Fibroblast of peridontal ligament (primary cell): Measurements from ENCODE around the gene TMC8.
A peak's percentile ranks its signal among the peaks of the same experiment; 100 is the strongest.
"Not testable (repeated sequence)": the region's sequence is repeated elsewhere in the genome, so short reads cannot be mapped to it uniquely, and the experiment has no call there.

Experiments used
- DNase-seq: peaks from one replicate; pipeline ENCODE4 v3.0.0-alpha.2; 2010; ENCODE audit errors: extremely low read depth

TMC8 gene

DNA sequence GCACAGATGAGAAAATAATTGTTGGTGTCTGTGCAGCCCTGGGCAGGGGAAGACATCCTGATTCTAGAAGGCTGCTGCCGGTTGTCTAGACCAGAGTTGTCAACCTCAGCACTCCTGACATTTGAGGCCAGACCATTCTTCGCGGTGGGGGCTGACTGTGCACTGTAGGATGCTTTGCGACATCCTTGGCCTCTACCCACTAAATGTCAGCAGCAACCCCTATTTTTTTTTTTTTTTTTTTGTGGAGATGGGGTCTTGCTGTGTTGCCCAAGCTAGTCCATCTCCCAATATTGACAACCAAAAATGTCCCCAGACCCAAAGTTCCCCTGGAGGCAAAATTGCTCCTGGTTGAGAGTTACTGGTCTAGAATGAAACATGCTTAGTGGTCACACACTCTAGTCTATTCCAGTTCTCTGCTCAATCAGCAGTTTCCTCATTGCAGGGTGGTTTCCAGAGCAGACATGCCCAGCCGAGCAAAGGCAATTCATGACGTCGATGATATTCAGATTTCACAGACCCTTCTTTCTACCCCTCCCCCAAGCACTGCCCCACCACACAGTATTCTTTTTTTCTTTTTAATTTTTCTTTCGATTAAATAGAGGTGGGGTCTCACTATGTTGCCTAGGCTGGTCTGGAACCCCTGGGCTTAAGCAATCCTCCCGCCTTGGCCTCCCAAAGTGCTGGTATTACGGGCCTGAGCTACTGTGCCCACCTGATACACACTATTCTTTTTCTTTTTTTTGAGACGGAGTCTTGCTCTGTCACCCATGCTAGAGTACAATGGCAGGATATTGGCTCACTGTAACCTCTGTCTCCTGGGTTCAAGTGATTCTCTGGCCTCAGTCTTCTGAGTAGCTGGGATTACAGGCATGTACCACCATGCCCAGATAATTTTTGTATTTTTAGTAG is 24.6 kb downstream of the TMC8 start:
- no peak for DNase-seq

DNA sequence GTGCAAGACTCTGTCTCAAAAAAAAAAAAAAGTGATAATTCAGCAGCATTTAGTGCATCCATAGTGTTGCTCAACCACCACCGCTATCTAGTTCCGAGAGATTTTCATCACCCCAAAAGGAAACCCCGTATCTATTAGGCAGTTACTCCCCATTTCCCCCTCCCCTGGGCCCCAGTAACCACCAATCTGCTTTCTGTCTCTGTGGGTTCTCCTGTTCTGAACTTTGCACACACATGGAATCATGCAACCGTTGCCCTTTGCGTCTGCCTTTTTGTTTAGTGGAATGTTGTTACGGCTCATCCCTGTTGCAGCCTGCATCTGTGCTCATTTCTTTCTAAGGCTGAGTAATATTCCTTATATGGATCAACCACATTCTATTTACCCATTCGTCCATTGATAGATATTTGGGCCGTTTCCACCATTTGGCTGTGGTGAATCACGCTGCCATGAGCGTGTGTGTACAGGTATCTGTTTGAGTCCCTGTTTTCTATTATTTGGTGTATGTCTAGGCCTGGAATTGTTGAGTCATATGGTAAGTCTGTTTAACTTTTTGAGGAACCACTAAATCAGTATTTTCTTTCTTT is 29.1 kb downstream of the TMC8 start:
- DNase-seq: peak; percentile 43

DNA sequence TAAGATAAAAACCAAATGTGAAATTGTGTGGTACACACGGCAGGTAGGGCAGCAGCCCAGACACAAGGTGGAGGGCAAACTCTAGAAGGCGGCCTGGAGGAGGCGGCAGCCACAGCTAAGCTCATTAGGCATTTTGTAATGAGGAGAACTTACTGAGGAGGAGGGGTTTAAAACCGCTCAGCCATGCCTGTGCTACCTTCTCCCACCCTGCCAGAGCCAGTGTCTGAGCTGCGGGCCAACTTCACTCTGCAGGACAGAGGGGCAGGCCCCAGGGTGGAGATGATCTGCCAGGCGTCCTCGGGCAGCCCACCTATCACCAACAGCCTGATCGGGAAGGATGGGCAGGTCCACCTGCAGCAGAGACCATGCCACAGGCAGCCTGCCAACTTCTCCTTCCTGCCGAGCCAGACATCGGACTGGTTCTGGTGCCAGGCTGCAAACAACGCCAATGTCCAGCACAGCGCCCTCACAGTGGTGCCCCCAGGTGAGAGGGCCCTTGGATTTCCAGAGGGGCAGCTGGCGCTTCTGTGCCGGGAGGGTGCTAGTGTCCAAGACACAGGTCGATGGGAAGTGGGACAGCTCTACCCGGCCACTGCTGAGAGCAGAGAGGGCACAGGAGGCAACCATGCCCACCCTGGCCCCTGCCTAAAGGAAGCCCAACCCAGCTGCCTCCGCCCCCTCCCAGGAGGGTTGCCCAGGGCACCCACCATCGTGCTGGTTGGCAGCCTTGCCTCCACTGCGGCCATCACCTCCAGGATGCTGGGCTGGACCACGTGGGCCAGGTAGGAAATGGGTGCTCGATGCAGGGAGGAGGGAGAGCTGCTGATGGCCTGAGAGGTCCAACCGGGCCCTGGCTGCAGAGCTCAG is 33.5 kb downstream of the TMC8 start:
- DNase-seq: no peak

DNA sequence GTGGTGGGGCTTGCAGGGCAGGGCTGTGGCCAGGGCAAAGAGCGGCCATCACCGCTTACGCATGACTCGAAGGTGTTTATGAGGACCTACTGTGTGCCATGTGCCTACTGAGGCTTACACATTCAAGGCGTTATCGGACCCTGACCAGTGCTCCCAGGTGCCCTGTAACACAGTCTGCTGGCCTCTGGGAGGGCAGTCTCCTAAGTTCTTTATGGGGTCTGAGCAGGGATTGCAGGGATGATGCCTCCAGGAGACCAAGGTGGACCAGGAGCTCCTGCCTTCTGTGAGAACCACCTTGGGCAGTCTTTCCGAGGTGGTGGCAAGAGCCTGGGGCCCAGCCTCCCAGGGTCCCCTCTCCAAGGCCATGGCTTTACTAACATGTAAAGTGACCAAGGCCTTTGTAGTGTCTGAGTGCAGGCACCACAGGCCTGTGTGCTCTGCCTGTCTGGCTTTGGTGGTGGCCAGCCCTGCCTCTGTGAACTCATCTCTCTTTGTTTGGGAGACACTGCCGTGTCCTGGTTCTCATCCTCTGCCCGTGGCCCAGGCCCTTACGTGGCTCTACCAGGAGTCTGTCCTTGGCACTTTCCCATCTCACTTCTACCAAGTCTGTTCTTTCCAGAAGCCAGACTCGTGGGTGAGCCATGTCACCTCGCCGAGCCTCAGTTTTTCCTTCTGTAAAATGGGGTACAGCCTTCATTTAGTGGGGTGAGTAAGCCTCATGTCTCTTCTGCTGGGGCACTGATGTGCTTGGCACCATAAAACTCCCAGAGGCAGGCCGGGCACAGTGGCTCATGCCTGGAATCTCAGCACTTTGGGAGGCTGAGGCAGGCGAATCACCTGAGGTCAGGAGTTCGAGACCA is 34.4 kb downstream of the TMC8 start:
- no peak for DNase-seq

DNA sequence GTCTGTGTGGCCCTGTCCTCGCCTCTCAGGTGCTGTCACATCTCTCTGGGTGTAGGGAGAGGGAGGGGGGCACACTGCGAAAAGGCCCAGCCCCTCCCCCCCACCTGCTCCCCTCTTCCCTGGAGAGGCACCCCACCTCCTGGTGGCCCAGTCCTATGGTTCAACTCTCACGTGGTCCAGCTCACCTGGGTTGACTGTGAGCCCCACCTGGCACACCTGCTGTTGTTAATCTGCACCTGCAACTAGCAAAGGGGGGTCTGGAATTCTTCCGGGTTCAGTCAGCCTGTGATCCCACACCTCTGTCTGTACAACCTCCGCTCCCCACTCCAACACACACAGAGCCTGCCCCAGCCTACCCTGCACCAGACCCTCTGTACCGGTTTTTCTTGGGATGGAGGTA is 35.8 kb downstream of the TMC8 start:
- no peak for DNase-seq

DNA sequence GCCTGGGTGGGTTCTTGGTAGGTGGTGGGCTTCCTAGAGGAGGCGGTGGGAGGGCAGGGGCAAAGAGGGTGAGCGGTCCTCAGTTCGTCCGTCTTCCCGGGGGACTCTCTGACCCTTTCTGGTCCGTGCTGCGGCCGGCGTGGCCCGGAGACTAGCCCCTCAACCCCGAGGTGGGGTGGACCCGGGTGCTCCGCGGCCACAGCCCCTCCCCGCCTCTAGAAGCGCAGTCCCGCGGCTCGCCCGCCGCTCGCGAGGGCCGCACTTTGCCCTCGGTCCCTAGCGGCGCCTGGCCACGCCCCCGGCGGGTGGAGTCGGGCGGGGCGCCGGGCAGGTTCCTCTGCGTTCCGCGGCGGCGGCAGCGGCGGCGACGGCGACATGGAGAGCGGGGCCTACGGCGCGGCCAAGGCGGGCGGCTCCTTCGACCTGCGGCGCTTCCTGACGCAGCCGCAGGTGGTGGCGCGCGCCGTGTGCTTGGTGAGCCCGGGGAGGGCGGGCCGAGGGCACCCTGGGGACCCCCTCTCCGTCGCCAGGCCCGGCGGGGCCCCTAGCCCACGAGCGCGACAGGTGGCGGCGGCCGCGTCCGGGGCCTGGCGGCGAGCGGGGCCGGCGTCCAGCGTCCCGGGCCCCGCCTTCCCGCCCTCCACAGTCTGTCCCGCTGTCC is 37.8 kb downstream of the TMC8 start, which contains the start of gene SYNGR2:
TSS of gene SYNGR2 (plus strand) at position 340 of the 661 bp plus-strand sequence. CDS start at position 376, 36 bp downstream.
- DNase-seq: no peak

DNA sequence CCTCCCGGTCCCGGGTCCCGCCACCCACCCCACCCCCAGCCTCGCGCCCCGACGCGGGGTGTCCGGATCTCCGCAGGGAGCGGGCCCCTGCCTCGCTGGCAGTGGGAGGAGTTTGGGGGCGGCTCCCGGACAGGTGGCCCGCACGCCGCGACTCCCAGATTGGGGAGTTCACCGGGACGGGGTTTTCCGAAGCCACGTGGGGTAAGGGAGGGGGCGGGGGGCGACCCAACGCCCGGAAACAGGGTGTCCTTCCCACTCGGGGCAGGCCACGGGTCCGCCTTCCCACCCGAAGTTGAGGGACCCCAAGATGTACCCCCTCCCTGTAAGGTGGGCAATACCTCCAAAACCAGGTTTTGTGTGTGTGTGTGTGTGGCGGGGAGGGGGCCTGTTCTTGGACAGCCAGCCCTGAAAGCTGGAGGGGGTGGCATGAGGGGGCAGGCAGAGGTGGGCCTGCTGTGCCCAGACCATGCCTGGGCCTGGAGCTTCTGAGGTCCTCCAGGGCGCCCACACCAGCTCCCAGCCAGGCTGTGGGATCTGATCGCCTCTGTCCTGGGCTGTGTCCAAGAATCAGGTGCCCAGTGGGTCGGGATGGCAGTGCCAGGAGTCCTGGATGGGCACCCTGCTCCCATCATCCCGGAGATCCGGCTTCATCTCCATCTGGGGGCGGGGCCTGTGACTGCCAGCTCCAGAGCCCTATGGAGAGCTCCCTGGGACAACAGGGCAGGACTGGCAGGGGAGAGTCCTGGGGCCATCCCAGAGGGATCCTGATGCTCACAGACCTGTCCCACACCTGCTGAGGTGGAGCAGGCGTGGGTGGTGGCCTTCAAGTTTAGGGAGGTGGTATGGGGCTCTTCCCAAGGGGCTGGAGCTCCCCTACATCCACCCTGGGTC is 38.6 kb downstream of the TMC8 start:
- no peak for DNase-seq

DNA sequence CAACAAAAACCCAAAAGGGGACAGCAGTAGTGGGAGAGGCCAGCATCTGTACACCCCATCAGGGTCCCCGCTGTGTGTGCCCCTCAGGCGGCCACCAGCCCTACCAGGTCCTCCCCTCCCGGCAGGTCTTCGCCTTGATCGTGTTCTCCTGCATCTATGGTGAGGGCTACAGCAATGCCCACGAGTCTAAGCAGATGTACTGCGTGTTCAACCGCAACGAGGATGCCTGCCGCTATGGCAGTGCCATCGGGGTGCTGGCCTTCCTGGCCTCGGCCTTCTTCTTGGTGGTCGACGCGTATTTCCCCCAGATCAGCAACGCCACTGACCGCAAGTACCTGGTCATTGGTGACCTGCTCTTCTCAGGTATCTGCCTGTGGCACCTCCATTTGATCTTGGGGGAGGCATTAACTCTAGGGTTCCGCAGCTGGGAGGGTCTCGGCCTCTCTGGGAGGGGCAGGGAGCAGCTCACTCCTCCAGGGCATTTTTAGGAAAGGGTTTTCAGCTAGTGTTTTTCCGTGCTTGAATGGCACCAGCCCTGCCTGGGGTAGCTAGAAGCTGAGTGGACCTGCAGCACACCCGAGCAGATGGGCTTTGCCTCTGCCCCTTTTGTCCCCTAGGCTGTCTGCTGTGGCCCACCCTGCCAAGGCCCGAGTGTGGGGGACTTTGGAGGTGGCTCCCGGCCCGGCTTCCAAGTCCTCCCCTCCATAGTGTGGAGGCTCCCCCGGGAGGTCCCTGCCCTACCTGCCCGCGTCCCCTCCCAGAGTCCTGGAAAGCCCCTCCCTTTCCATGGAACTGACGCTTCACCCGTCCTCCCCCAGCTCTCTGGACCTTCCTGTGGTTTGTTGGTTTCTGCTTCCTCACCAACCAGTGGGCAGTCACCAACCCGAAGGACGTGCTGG is 40.4 kb downstream of the TMC8 start:
- no peak for DNase-seq

DNA sequence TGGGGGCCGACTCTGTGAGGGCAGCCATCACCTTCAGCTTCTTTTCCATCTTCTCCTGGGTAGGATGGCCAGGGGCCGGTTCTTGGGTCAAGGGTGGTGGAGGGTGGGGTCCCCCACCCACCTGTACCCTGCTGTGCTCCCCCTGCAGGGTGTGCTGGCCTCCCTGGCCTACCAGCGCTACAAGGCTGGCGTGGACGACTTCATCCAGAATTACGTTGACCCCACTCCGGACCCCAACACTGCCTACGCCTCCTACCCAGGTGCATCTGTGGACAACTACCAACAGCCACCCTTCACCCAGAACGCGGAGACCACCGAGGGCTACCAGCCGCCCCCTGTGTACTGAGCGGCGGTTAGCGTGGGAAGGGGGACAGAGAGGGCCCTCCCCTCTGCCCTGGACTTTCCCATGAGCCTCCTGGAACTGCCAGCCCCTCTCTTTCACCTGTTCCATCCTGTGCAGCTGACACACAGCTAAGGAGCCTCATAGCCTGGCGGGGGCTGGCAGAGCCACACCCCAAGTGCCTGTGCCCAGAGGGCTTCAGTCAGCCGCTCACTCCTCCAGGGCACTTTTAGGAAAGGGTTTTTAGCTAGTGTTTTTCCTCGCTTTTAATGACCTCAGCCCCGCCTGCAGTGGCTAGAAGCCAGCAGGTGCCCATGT is 41.1 kb downstream of the TMC8 start:
- not testable (repeated sequence) for DNase-seq

DNA sequence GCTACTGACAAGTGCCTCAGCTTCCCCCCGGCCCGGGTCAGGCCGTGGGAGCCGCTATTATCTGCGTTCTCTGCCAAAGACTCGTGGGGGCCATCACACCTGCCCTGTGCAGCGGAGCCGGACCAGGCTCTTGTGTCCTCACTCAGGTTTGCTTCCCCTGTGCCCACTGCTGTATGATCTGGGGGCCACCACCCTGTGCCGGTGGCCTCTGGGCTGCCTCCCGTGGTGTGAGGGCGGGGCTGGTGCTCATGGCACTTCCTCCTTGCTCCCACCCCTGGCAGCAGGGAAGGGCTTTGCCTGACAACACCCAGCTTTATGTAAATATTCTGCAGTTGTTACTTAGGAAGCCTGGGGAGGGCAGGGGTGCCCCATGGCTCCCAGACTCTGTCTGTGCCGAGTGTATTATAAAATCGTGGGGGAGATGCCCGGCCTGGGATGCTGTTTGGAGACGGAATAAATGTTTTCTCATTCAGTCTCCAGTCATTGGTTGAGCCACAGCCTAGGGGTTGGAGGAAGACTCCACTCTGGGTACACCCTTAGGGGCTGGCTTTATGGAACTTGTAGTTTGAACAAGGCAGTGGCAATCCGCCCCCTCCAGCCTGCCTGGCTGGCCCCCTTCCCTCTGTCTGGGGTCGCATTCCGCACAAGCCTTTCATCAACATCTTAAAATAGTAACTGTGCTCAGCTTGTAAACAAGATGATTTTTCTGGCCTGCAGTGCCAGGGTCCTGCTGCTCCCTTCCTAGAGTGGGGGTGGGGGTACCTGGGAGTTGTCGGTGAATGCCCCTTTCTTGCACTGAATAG is 41.9 kb downstream of the TMC8 start:
- no peak for DNase-seq

DNA sequence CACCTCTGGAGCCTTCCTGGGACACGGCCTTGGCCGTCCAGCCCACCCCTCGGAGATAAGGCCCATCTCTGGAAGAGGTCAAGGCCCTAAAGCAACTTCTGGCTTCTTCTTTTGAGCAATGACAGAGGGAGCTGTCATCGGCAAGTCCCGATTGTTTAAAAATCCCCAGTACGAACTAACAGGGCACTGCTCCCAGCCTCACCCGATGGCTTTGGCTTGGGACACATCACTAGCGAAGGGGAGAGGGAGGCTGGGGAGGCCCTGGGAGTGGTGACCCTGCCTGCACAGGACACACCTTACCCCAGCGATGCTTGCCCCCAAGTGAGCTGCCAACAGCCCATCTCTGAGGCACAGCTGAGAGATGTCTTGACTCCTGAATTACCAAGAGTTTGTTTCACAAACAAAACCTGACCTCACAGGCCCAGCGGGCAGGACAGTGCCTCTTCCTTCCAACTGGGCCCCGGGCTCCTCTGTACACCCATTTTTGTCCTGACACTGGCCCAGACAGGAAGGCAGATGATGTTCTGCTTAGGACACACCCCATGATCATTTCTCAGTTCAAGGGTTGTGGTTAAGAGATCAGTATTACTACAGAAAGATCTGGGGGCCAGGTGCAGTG is 42.6 kb downstream of the TMC8 start:
- DNase-seq: no peak

DNA sequence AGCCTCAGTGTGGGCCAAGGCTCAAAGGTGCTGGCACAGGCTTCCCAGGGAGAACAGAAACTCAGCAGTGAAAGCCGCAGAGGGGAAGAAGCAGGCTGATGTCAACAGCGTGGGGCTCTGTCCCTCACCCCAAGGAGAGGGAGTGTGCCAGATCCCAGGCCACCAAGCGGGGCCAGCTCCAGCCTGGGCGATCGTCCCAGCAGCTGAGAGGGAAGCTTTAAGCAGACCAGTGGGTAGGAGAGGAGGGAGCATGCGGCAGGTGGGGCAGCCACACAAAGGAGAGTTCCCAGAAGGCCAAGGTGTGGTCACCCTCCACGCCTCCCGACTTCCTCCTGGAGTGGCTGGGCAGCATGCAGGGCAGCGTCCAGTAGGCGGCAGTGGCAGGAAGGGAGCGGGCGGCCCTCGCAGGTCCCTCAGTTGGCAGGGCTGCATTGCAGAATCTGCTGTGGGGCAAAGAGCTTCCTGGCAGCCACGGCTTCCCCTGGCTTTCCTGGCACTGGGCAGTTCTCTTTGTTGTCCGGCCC is 43.8 kb downstream of the TMC8 start:
- no peak for DNase-seq

DNA sequence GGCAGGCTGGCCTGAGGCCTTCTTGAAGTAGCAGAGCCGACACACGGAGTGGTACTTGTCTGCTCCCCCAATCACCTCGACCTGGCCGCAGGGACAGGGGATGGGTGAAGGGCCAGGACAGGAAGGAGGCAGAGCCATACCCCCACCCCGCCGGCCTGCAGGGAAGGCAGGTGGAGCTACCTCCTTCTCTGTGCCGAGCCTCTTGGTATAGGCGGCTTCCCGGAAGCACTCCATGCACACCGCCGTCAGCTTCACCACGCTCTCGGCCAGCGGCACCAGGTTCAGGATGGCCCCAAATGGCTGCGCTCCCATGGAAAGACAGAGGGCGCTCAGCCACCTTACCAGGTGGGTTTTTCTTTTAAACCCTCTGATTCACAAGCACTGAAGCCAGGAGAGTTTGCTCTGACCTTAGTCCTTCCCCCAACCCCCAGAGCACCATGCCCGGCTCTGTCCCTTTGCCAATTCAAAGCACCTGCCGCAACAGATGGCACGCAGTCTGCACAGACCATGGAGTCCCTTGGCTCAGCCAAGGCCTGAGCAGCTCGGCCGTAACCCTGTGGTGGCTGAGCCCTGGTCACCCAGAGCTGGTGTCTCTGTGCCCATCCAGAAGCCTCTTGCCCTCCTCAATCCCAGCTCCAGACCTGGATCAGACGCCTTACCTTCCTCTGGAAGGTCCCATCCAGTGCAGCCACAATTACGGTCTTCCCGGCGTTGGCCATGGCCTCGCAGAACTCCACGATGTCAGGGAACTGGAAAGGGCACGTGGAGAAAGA is 44.5 kb downstream of the TMC8 start:
- DNase-seq: no peak

DNA sequence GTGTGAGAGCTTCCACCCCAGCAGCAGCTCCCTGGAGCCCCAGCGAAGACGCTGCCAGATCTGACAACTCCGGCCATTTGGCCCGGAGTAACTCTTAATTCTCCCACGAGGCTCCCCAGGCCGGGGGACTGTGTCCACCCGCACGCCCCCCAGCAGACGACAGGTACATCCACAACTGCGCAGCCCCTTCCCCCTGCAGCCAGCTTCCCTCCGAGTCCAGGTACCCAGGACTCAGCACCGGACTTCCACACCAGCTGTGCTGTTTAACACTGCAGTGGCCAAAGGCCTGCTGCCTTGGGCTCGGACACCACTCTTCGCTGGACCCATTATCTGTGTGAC is 45.0 kb downstream of the TMC8 start:
- no peak for DNase-seq

DNA sequence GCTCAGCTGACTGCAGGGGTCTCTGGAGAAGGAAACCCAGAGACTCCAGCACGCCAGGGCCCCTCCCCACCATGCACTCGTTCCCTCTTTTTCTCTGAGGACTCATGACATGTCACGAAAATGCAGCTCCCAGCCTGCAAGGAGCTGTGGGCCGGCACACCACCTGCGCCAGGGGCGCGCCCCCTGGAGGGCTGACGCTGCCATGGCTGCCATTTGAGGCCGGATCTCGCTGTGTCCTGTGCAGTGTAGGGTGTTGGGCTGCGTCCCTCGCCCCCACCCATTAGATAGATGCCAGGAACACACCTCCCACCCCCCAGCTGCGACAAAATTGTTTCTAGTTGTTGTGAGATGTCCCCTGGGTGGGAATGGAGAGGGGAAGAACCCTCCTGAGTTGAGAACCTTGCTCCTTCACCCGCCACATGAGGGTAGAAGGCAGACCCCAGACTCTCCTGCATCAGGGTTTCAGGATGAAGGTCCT is 46.0 kb downstream of the TMC8 start:
- no peak for DNase-seq

DNA sequence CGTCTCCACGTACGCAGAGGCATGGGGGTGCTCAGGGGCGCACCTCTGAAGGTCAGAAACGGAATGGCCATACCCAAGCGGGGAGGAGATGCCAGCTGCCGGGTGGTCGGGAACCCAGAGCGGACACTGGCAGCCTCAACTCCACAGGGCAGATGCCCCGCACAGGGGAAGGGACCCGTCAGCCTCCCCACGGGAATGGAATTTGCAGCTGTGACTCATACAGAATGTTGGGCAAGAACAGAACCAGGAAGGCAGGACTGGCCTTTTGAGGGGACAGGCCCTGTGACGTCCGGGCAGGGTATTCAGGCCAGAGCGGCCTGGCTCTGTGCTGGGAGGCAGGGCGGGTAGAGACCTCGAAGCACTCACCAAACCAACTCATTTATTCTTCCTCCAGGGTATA is 48.8 kb downstream of the TMC8 start:
- DNase-seq: peak; percentile 35
